ENCODE data around the gene ZFAND5. TPM values are rescaled to one million over a fixed set of nuclear protein-coding genes. Genes with fewer than 3 reads are reported as not detected.

Gene ZFAND5
- total RNA-seq, 1 experiment from 2014 or later: 67.0 TPM

DNA sequence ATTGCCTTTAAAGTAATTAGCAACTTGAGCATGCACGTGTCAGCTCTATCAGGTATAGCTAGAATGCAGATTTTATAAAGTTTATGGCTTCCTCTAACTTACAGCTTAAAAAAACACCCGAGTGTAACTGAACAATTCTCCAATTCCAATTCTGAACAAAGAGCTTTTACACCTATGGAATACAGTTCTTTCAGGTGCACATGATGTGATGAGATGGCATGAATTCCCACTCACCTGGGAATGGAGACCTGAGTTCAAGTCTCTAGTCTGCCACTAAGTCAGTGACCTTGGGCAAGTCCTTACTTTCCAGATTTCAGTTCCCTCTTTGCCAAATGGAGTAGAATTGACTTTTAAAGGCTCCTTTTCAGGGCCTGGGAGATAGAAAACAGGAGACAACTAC lies 1.8 kb downstream of the ZFAND5 start:
- no peak for DNase-seq (ENCODE audit: low read depth)

DNA sequence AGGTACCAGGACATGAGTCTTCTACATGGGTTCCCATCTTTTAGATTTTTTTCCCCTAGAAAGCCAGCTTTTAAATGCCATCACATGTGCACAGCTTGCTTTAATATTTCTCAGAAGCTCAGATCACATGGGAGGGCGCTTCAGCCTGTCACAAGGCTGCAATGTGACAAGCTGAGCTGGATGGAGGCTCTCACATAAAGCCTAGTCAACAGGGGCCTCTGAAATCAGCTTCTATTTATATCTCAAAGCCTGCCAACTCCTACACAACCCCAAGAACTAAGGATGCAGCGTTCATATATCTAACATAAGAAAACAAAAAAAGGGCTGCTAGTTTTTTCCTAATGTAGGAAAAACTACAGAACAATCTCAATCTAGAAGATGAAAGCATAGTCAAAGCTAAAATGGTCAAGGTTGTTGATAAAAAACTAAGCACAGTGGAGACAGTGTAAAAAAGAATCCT lies 2.3 kb downstream of the ZFAND5 start:
- peak; percentile 75 for DNase-seq (ENCODE audit: low read depth)

DNA sequence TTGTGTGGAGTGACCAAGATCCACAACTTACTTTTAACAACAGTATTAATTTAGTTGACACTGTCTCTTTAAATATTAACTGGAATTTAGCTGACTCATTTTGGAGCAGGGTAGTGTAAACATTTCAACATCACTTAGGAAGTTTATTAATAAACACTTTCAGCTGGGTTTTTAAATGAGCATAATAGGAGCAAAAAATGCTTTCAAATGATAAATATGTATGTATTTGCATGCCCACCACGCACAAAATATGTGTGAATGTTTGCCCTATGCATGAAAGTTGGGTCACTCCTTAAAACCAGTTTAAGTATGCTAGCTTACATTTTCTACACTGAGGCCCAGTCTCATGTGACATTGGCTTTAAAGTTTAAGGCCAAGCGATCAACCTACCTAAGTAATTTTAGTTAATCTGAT lies 2.9 kb downstream of the ZFAND5 start:
- peak; percentile 25 for DNase-seq (ENCODE audit: low read depth)

DNA sequence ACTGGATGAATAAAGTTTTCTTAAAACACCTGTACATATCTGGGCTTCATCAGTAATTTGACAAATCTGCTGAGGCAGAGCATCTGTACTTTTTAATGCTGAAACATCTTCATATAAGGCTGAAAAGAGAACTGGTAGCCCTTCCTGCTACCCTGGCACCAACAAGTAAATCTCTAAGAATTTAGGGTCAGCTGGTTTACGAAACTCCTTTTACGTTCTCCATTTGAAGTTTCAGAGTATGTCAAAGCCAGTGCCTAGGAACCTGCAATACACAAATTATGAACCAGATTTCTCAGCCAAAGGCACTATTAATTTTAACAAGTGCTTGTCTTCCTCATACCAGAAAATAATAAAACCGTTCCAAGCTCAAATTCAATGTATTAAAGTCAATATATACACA lies 3.8 kb downstream of the ZFAND5 start:
- no peak for DNase-seq (ENCODE audit: low read depth)

DNA sequence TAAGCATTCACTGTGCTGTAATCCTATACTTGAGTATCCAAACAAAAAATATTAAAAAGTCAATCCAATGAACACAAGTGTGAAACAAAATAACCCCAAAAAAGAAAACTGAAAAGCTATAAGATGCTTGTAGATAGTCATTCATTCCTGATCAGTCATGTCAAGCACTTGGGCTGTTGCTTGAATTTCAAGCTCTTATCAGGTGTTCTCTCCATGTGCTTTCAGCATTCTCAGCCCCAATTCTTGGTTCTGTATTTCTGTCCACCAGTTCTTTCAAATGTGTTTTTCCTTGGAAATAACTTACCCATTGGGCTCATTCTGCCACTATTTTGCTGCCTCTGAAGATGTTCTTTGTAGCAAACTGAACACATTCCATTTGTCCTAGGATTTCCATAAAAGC lies 4.7 kb downstream of the ZFAND5 start:
- DNase-seq (ENCODE audit: low read depth): no peak

DNA sequence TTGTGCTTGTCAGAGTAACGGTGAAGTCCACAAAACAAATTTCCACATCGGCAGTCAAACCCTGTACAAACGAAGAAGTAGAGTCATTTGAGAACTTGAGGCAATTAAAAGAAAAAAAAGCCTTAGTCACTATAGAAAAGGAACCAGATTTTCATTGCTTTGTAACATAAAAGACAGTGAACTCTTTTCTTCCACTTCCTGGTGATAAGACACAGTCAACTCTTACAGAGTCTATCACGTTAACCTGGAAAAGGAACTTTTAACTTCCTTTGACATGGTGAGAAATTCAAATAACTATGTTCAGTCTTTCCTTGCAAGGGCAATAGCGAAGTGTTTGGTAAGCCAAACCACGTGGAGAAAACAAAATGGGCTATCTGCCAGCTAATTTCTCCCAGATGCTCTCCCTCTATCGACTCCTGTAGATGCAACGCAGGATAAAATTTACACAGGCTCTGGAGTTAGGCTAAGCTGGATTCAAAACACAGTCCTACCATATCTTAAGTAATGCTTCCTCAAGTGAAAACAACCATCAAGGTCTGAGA lies 8.9 kb downstream of the ZFAND5 start:
- DNase-seq (ENCODE audit: low read depth): no peak

DNA sequence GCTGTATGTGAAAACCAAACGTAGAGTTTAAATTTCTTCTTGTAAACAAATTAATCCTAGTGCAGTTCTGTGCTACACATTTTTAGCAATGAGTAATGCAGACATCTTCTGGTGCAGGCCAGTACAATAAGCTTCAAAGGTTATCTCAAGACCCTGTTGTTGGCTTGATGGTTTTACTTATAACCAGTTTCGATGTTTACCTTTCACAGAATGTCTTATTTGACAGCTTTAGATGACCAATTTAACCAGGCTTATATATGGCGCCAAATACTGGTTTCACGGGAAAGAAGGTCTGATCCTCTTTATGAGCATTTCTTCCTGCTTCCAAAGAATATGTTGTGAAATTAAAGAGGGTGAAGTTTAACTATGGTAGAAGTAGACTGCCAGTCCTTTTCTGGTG lies 9.9 kb downstream of the ZFAND5 start:
- no peak for DNase-seq (ENCODE audit: low read depth)

DNA sequence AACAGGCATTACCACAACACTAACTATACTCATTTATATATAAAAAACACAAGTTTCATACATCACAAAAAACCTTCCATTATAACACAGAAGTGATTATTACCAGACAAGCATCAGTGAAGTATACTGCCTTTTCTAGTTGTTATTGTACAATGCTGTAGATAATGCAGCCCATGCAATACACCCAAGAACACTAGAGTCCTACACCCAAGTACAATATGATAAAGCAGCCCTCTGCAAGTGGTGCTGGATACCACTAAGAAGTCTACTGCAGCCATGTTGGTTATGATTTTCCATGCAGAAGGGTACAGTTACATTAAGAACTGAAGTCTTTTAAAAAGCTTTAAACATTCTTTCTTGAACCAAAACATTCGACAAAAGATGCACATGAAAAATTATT lies 10.3 kb downstream of the ZFAND5 start:
- DNase-seq (ENCODE audit: low read depth): no peak

DNA sequence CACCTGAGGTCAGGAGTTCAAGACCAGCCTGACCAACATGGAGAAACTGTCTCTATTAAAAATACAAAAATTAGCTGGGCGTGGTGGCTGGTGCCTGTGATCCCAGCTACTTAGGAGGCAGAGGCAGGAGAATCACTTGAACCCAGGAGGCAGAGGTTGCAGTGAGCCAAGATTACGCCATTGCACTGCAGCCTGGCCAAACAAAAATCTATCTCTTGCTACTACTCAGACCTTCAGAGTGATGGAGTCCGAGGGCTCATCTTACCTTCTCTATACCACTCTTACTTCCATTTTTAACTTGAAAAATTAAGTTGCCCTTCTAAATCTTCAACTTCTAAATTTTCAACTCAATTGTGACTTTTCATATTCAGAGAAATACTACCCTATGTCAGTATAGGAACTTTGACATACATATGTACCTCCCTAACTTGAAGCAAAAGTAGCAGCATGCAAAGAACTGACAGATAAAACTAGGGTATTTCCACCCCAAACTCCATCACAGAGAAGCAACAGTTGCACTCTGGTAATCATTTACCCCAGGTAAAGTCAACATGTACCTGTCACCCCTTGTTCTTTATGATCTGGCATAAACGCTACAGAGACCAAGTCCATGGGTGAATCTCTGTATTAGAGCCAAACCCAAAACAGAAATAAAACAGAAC lies 11.4 kb downstream of the ZFAND5 start:
- DNase-seq (ENCODE audit: low read depth): no peak

DNA sequence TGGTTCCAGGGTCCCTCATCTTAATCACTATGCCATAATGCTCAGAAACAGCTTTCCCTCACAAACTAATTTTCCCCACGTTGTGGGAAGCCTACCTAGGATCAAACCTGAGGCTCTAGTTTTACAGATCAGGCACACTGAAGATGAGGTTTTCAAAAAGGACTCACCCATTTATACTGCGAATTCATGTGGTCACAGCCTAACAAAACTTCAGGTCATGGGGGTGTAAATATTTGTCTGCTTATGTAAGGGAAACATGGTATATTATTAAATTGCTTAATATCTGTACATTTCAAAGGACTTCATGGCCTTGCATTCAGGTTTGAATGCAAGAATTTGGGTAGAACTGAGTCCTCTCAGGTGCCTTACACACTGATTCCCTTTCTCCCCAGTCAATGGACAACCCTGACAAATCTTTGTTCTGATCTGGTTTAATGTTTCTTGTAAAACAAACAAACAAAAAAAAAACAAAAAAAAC lies 12.1 kb downstream of the ZFAND5 start:
- DNase-seq (ENCODE audit: low read depth): no peak

DNA sequence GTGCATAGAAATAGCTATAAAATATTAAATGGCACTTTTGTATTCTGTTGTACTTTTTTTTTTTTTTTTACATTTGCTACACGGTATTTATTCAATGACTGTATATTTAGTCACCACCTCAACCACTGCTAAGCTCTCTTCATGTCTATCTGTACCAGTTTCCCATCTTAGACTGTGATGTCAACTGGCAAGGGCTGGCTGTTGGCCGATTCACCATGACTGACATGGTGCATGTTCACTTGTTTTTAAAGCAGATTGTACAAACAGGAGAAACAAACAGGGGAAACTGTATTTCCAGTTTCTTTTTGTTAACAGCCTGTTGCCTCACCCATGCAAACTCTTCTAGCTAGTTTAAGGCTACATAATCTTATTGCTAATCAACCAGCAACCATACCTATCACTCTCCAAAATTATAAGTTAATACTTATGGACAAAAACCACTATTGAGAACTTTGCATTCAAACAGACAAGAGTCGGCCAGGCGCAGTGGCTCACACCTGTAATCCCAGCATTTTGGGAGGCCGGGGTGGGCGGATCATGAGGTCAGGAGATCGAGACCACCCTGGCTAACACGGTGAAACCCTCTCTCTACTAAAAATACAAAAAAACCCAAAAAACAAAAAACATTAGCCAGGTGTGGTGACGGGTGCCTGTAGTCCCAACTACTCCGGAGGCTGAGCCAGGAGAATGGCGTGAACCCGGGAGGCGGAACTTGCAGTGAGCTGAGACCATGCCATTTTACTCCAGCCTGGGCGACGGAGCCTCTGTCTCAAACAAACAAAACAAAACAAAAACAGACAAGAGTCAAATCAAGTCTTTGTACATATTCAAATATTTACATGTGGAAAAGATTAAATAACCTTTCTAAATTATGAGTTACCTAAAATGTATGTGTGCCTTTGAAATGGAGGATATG lies 13.2 kb downstream of the ZFAND5 start:
- DNase-seq (ENCODE audit: low read depth): peak; percentile 83

DNA sequence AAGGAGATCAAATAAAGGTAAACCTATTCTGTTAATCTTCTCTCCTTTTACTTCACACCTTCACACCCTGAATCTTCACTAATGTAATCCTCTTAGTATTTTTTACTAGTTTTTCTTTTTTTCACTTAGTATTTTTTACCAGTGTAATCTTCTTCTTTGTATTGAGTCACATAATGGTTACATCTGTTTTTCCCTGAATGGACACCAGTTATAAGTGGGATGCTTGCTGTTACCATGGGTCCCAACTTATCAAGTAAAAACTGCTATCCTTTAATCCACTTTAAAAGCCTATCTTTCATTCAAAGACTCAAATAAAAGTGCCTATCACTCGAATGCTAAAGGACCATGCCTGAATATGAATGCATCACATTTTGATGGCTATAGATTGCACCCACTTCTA lies 15.1 kb downstream of the ZFAND5 start:
- no peak for DNase-seq (ENCODE audit: low read depth)

DNA sequence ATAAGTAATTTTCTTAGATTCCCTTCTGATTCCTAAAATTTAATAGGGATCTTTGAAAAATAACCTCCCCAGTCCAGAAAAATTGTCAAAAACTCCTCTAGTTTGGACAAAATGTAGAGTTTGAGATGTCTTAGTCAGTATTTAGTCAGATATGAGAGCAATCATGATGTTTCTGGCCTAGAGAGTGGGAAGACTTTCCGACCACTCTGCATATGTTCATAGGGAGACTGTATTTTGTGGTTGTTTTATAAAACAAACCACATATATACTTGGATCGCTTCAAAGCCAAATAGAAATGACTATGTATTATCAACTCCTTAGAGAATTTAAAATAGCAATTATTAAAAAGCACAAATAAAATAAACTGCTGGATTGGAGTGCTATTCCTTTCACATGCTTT lies 15.8 kb downstream of the ZFAND5 start:
- DNase-seq (ENCODE audit: low read depth): no peak

DNA sequence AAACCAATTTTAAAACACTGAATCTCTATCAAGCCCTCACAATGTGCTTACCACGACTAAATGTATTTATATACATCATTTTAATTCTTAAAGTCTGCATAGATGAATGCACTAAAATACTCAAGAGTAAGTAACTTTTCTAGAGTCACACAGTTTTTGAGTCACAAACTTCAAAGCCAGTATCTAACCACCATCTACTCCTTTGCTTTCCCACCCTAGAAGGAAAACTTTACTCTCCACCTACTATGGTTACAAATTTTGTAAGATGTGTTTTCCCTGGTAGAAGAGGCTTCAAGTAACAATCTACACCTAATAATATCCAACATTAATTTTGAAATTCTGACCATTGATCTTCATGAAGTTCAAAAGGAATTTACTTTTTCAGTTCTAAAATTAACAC lies 18.7 kb downstream of the ZFAND5 start:
- no peak for DNase-seq (ENCODE audit: low read depth)

DNA sequence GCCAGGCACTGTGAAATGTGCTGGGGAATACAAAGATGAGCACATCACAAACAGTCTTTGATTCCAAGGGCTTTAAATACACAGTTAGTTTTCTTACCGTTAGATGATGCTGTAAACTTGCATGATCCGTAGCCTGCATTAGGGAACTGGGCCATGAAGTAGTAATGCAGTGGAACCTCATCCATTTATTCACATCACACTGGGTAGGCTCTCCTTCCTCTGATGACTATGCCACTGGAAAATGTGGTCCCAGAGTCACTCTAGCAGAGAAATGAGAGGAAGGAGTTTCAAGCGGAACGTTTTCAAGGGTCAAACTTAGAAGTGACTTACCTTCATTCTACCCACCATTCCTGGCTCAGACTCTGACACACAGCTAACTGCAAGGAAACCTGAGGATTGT lies 26.4 kb downstream of the ZFAND5 start:
- no peak for DNase-seq (ENCODE audit: low read depth)

DNA sequence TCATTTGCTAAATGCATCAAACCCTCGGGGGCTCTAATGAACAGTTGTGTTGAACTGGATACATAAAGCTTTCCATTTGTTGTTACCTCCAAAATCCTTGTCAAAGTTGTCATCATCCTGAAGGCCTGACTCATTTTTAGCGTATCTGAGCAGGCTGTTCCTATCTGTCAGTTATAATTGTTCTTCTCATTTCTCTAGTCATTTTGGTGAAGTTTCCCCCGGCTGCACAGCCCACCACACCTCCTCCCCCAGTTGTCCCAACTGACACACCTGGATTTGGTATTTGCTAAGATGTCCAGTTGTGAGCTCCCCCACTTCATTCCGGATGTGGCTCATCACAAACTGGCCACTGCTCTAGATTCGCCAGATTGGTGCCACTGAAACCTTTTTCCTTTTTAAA lies 27.7 kb downstream of the ZFAND5 start:
- DNase-seq (ENCODE audit: low read depth): no peak

DNA sequence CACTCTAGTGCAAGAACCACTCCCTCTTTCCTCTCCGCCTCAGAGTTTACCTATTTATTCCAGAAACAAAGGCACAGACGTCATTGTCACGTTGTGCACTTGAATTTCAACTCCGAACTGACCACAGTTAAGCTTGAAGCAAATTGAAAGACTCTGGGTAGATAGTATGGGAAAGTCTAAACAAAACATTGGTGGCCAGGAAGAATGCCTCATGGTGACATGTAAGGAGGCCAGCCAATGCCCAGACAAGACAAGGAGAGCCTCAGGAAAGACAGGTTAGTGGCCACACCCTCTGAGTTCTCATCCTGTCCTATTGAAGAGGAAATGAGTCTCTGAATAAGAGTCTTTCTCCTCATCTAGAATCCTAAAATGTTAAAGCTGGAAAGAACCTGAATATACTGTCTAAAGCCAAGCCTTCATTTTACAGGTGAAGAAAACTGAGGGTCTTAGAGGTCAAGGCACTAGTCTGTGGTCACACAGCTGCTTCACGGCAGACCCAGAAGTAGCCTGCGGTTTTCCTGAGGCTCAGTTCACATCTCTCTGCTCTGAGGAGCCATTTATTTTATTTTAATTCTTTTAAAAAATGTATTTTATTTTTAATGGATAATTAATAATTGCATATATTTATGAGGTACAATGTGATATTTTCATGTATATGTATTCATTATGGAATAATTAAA lies 30.2 kb downstream of the ZFAND5 start:
- no peak for DNase-seq (ENCODE audit: low read depth)

DNA sequence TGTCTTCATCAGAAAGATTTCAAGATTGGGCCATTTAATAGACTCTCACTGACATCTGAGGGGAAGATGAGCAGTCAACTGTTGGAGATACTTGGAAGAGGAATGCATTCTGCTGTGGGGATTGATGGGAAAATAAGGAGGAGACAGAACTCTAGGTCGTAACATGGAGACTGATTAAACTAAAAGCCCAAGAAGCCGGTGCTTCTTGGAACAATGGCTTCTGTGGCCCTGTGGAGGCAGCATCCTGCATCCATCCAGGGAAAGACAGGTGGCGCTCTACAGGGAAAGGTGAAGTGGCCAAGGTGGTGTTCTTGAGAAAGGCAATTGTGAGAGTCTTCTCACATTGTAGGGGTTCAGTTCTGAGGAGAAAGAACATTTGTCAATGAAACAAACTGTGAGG lies 31.3 kb downstream of the ZFAND5 start:
- DNase-seq (ENCODE audit: low read depth): no peak

DNA sequence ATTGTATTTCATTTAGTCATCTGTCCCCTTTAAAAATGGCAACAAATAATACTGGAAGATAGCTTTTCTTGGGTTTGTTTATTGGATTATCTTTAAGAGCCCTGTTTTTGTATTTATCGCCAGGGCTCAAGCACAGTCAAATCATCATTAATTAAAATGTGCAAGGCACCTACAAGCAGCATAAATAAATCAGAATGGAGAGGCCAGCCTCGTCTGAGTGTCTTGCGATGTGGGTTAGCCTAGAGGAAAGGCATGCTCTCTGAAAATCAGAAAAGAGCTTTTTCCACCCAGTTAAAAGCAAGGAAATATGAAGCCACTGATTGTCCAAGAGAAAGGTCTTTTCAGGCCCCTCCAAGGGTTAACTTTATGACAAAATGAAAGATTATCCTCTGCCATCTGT lies 31.8 kb downstream of the ZFAND5 start:
- DNase-seq (ENCODE audit: low read depth): no peak

DNA sequence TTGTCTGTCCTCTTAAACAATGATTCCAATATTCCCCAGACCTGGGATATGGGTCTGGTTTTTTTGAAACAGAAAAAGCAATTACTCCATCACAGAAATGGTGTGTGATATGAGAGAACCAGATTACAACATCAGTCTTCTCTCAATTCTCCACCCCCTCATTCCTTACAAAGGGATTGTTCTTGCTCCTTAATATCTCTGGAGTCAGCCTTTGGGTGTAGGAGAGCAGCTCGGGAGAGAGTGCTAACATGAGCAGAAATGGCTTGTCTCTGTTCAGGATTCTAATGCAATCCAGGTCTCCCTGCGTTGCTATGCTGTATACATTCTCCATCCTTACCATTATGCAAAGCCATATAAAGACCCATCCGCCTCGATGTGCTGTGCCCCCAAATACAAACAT lies 32.7 kb downstream of the ZFAND5 start:
- DNase-seq (ENCODE audit: low read depth): no peak

DNA sequence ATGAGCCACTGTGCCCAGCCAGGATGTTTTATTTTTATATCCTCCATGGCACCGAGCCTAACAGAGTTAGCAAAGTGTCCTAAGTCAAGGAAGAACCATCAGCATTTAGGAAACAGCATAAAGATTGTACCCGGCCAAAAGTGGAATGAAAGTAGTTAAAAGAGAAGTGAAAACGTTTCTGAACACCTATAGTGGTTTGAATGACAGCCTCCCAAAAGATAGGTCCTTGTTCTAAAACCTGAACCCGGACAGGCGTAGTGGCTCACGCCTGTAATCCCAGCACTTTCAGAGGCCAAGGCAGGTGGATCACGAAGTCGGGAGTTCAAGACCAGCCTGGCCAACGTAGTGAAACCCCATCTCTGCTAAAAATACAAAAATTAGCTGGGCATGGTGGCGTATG lies 37.4 kb downstream of the ZFAND5 start:
- no peak for DNase-seq (ENCODE audit: low read depth)

DNA sequence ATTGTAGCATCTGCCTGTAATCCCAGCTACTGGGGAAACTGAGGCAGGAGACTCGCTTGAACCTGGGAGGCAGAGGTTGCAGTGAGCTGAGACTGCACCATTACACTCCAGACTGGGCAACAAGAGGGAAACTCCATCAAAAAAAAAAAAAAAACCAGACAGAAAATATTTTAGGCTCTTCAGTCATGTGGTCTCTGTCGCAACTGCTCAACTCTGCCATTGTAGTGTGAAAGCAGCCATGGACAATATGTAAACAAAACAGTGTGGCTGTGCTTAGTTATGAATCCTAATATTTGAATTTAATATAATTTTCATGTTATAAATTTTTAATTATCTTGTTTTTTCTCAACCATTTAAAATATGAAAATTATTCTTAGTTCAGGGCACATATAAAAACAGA lies 38.4 kb downstream of the ZFAND5 start:
- no peak for DNase-seq (ENCODE audit: low read depth)
